Measurements from ENCODE around the gene CTIF.

The CTIF gene

DNA sequence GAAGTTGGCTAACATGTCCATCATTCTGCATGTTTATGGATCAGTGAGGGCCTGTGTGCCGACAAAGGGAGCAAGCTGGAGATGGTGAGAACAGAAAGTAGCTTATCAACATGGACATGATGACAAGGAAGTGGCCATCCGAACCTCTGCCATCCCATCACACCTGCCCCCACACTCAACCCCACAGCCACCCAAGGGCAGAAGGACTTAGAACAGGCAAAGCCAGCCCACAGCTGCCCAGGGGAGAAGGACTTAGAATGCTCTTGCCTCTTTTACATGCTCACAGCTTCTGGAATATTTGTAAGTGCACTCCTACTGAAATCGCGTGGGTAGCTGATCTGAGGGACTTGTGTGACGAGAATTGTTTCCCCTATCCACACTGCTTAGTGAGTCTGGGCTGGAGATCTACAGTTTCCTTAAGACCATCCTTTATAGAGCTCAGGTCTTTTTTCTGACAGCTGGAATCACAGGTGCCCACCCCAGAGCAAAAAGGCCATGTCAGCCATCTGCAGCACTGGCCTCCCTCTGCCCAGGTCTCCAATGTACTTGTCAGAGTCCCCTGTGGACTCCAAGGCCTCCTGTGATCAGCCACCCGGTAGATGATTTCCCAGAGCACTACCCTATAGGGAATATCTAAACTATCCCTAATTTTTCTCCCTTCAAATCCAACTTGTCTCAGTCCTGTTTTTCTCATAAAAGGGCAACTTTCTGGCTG, 257.8 kb downstream of the CTIF start:
- peak in 2 of 56 donors; percentile 21 to 25 for DNase-seq

DNA sequence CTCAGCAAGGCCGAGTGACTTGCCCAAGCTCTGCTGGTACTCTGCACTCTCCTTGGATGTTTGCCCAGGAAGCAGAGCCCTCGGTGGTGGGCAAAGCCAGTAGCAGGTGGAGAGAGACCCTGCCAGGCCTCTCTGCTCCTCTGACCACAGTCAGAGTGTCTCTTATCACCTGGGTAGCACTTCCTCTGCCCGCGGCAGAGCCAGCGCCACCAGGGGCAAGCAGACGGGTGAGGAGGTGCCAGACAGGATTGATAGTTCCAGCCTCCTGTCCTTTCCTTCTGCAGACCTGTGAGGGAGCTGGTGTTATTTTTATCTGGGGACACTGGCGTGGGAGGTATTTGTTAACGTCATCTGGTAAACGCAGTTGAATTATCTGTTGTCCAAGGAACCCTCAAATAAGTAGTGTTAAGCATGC, 259.0 kb downstream of the CTIF start:
- DNase-seq, result no peak

DNA sequence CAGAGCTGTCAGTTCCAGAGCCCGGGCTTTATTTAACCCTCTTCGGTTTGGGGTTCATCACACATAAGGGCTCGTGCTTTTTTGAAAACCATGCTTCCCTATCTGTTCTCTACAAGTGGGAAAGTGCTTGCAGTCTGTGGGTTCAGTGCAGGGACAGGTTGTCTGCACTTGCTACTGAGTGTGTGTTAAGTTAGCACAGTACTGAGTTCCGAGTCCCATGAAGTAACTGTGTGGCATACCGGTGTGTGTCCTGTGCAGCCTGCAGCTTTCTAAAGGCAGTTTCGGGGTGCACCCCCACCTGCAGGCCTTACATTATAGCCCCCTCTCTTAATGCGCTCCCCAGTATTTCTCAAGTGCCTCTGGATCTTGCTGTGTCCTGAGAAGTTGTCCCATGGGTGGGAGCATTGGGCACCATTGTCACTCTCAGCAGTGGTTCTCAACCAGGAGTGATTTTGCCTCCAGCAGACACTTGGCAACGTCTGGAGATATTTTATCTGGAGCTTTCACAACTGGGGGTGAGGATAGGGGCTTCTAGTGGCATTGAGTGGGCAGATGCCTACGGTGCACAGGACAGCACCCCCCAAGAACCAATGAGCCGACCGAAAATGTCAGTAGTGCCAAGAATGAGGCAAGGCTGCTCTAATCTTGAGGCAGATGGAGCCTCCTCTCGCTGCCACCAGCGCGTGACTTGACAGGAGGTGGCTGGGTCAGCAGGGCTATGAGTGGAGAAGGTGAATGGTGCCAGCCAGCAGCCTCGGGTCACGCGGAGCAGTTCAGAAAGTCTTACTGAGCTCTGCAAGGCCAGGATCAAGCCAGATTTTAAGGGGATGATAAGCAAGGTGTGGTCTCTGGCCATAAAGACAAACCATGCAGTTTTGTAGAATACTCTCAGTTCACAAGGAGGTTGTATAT, 259.8 kb downstream of the CTIF start:
- no peak for DNase-seq

DNA sequence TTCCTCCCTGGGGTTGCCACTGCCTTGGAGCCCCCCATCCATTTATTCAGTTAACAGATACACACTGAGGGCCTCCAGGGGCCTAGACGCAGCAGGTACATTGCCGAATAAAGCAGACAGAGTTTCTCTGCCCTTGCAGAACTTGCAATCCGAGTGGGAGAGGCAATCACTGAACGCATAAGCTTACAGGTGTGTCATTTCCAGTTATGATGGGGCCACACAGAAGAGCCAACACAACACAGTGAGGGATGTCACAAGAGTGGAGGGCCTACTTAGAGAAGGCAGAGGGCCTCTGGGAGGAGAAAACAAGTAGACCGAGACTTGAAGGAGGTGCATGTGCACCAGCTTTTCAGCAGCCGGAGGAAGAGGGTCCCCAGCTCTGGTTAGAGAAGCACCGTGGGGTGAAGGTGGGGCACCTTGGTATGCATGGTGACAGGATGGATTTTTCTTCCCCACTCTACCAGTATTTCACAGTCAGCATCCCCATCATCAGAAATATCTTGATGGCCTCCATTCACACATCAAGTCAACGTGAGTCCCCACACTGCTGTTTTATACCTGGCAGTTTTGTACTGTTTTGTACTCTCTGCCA, 261.0 kb downstream of the CTIF start:
- no peak for DNase-seq

DNA sequence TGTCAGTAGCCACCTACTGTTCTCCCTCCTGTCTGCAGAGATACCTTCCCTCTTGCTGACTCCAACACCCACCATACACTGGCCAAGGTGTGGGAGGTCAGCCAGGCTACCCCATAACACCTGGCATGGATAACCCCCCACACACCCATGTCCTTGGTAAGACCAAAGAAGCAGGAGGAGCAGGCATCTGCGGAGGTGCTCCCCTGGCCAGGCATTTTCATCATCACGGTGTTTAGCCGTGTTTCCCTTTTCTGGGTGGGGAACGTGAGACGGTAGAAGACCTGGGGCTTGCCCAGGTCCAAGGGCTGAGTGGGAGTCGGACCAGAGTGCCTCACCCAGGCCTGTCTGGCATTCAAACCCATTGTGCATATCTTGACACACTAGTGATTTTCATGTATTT, 261.6 kb downstream of the CTIF start:
- no peak for DNase-seq

DNA sequence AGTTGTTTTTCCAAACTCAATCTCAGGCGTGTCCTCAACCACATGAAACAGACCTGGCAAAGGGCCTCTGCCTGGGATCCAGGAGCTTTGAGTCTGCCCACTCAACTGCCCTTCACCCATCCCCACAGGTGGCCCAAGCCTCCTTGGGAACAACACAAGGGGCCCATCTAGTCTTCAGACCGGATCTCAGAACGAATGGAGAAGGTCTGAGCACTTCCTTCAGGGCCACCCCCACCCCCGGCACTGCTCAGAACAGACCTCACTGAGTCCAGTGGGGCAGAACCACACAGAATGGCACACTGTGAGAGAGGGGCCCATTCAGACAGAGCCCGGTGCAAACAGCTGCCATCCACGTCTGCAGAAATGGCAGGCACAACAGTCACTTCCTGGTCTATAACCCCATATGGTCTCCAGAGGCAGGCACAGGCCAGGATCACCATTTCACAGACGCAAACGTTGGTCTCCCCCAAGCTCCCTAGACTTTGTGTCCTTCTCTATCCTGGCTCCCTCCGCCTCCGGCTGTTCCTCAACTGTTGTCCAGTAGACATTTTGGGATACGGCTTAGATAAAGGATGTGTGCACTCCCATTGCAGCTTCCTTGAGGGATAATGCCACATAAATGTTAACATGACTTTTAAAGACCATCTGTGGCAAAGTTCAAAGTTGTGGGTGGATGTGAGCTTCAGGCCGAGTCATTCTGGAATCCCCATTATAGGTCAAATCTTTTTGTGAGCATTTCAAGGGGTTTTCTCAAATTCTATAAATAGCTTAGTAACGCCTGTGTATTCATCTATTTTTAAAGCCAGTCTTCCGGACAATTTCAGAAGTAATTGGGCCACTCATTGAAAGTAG, 262.3 kb downstream of the CTIF start:
- DNase-seq, result no peak

DNA sequence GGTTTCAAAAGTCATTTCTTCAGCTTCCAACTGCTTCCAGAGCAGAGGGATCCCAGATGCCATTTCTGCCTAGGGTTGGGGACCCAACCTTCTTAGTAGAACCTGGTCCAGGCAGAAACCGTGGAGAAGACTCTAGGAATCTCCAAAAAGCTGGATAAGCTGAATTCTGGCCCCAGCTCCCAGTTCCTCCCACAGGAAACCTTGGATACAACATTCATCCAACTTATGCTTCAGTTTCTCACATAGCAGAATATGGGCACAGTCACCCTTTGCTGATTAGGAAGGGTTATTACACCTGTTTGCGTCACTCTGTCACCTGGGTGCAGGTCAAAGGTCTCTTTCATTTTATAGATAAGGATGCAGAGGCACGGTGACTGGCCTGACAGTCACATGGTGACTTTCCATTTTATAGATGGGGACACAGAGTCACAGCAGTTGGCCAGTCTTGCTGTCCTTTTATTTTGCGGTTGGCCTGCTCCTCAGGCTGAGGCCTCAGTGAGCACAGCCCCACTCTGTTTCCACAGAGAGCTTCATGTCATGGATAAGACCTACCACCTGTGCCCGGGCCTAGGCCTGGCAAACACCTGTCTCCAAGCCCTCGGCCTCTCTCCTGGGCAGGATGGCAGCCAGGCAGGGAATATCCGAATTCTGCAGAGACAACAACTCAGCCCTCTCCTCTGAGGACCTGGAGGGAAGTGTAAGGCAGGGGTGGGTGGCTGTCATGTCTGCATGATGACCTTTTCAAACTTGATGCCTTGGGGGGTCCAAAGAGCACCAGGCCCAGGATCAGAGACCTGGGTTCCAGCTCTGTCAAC, 263.1 kb downstream of the CTIF start:
- no peak for DNase-seq

DNA sequence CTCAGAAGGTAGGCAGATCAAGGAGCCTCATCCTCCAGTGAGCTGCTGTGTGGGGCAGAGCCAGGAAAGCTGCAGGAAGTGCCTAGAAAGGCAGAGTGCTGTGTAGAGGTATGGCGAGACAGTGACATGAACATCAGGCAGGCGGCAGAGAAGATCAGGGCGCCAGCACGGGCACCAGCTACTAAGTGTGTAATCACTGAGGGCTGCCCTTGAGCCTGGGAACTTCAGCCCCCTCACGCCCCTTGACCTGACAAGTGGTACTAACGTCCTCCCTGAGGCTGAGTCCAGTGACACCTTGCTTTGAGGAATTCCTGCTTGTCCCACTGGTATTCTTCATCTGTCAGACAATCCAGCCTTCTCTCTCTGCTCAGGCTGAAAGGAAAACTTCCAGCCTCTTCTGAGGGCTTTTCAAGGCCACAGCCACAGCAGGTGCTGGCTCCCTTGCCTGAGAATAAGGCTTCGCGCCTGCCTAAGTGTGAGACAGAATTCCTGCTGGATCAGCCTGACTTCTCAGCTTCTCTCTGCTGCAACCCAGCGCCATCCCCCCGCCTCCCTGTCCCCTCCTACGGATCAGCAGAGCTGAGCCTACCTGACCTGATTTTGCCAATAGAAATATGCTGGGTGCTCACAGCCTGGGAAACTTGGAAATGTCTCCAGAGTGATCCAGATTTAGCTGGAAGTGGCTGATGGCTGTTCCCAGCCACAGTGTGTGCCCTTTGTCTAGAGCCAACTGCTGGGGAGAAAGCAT, 263.9 kb downstream of the CTIF start:
- DNase-seq, result peak in 40 of 56 donors; percentile 26 to 86 (median 58)

DNA sequence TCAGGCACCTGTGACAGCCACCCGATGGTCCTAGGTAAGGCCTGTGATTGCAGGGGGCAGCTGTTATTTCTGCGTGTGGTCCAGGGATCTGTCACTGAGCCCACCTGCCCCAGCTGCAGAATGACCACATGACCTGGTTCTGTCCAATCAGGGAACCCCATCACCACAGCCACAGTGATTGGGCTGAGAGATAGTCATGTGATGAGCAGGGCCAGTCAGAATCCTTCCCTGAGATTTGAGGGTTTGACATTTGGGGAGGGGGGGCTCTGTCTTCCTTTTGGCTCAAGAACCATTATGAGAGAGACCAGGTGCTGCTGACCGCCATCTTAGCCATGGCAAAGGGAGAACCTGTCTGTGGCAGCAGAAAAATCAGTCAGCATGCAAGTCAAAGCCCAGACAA, 264.7 kb downstream of the CTIF start:
- peak in 1 of 56 donors; percentile 45 for DNase-seq

DNA sequence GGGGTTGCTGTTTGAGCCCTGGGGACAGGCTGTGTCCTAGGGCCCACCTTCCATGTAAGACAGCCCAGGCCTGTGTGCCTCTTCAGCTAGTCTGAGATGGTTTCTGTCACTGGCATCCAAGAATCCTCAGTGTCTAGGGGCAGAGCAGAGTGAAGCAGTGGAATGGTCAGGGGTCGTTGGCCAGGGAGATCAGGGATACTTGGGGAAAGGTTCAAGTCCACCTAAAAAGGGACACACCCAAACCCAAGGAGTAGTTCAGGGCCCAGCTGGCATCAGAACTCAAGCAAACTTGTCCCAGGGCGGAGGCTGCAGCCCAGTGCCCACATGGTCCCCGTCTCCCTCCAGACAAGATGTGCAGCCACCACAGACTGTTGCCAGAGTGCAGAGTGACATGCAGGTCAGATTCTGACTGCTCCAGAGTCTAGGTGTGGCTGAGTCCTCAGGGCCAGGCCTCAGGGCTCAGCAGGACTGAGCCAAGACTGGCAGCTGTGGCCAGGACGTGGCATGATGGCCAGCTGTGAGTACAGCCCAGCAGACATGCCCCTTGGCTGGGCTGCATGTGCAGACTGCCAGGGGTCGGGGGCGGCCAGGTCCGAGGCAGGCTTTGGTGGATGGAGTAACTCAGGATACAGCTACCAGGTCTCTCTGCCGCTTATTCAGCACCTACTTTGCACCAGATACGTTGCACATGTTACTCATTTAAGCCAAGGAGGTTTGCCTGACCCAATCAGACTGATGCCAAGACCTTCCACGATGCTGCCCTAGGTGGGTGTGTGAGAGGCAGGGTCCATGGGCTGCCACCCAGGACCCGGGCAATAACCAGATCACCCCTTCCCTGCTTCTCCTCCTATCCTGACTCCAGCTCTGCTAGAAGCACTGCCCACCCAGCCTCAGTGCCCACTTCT, 265.4 kb downstream of the CTIF start:
- no peak for DNase-seq

DNA sequence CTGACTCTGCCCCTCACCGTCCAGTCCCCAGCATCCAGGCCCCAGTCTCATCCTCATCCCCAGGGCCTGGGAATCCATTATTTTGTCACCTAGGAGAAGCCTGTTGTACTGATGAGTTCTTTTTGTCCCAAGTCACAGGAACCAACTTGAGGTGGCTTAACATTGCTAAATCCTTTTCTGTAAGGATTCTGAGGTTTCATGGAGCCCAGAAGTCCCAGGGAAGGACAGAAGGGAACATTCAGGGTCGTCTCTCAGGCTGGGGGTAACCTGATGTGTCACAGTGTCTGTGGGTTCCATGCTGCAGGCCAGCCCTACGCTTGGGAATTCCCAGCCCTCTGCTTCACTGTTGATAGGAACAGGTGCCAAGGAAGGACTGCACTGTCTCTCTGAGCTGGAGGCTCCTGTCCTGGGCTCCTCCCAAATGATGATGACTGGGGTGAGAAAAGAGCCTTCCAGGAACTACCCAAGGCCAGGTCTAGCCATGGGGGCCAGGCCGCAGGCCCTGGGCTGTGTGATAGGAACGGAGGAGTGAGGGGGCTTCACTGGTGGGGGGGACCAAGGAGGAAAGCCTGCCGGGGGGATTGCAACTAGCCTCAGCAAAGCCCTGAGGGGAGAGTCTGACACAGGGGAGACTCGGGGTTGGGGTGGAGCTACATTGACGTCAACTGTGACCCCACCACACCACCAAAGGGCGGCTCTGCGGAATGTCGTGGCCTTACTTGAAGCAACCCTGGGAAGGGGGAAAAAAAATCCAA, 266.2 kb downstream of the CTIF start:
- no peak for DNase-seq

DNA sequence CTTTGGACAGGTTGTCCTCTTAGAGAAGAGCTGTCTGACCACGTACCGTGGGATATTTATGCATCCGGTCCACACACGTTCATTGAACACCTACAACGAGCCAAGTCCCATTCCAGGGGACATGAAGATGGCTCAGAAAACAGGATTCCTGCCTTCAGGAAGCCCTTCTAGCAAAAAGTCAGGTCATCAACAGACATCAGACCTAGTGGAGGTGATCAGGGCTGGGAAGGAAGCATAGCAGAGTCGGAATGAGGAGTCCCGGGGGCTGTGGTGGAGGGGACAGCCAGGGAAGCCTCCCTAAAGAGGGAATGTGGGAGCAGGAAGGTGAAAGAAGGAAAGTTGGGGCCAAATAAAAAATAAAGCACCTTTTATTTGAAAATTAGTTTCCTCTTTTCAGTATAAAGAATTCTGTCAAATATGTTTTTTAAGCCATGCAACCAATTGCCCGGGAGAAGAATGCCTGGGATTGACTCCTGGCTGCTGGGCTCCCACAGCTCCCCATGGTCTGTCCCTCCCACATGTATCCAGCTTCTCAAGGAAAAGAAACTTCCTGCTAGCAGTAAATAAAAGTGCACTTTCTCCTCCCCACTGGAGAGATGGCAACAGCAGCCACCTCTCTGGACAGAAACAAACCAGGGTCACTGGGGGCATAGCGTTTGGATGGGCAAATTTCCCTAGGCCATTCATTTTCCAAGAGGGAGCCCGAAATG, 267.1 kb downstream of the CTIF start:
- no peak for DNase-seq

DNA sequence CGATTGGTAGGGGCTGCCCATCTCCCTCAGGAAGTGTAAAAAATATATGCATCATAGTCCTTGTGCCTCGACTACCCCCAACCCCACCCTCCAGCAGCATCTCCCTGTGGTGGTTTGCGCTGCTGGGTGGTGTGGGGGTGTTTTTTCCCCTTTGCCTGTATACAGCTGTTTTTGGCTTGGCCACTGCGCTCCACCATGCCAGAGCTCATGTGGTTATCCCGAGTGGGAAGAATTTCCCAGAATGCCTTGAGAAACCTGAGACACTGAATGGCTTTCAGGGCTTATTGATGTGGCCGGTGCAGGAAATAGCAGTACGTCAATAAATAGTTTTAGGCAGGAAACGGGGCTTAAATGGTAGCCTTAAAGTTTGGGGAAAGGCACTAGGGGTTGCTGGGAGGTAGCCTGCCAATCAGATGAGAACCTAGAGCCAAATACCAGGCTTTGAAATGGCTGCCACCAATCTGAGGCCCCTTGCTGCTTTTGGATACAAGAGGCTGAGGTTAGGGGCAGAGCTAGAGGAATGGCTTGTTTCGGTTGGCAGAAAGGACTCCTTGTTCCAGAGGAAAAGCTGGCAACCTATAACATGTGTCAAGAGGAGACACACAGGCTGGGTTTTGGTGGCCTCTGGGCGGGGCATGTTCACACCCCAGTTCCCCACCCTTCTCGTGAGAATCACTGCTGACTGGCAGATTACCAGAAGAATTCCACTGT, 267.9 kb downstream of the CTIF start:
- peak in 2 of 56 donors; percentile 18 to 23 for DNase-seq

DNA sequence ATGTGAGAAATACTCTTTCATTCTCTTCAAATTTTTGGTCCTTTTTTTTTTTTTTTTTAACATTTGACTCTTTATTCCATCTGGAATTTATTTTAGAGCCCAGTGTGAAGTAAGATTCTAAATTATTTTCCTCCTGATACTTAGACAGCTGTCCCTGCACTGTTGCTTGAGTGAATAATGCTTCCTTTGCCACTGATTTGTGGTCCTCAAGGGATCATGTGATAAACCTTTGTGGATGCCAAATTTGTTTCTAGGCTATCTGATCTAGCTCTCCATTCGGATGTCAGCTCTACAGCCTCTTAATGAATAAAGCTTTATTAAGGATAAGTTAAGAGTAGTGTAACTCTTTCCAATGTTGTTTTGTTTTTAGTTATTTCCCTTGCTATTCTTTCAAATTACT, 269.6 kb downstream of the CTIF start:
- no peak for DNase-seq

DNA sequence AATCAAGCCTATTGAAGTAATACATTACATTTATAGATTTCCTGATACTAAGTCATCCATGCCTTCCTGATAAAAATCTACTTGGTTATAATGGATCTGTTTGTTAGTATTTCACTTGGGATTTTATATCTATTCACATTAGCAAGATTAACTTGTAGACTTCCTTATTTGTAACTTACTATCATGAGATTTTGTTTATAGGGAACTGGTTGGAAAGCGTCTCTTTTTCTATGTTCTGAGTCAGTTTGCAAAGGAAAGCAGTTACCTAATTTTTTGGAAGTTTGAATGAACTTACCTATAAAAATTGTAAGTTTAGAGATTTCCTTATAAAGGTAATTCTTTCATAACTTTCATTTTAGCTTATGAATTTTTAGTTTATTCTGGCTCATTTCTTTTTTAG, 270.5 kb downstream of the CTIF start:
- no peak for DNase-seq

DNA sequence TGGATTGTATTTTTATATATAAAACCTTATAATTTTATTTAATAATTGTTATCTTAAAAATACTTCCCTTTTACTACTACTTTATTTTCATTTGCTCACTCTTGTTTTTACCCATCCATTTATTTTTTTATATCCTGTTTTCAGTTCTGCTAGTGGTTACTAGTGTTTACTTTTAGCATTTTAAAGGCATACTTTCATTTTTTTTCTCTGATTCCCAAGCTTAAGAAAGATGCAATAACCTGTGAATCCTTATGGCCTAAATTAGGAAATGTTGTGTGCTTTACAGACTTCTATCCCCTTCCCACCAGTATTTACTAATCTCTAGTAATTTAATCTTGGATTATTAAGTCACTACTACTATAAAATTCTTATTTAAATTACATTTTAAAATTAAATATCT, 272.0 kb downstream of the CTIF start:
- DNase-seq, result no peak
